Testis (tissue), 2 donors: ENCODE results near the gene EHD4.

Source experiments
- CTCF ChIP-seq, 3 experiments: fragments of 450-650 bp in 2 of 3; fragments of 200-600 bp in 1 of 3; sonication (generic) in 1 of 3; IDR thresholded peaks; one replicate each; pipeline ENCODE4 v1.5.1; 2016 to 2019; ENCODE audit warnings: antibody characterized with exemption in 3 of 3, mild to moderate bottlenecking in 2 of 3, moderate library complexity in 1 of 3
- POLR2A ChIP-seq: fragments of 450-650 bp; IDR thresholded peaks from one replicate; pipeline ENCODE4 v1.6.1; 2017; ENCODE audit warnings: antibody characterized with exemption, mild to moderate bottlenecking, moderate library complexity

GRCh38 chr15:41996376-41996775 is 24.0 kb upstream of the EHD4 start:
- TF ChIP-seq CTCF (IDR thresholded peaks at IDR 0.05) (no peak), POLR2A (no peak)
